Loucy (cell line): ENCODE measurements around the gene KLF13.

ENCODE experiments used
- H2AFZ ChIP-seq: fragments of 200-600 bp; sonication (generic); 2 replicates; pipeline ENCODE4 v1.6.0; 2016; ENCODE audit warnings: antibody characterized with exemption, mild to moderate bottlenecking, low read length, moderate library complexity
- H3F3A ChIP-seq: fragments of 200-600 bp; 2 replicates; pipeline ENCODE4 v1.6.0; 2016; ENCODE audit warnings: antibody characterized with exemption, low read depth, mild to moderate bottlenecking
- H3K27me3 ChIP-seq: fragments of 200-600 bp; sonication (generic); 2 replicates; pipeline ENCODE4 v1.6.1; 2014; ENCODE audit warnings: low read length, mild to moderate bottlenecking; ENCODE audit not compliant: insufficient read depth, poor library complexity, severe bottlenecking
- H3K36me3 ChIP-seq: fragments of 200-600 bp; sonication (generic); 2 replicates; pipeline ENCODE4 v1.6.1; 2016; ENCODE audit warnings: low read length; ENCODE audit not compliant: insufficient read depth
- H3K4me1 ChIP-seq: fragments of 200-600 bp; sonication (generic); 2 replicates; pipeline ENCODE4 v1.5.1; 2014; ENCODE audit warnings: low read length, mild to moderate bottlenecking; ENCODE audit not compliant: insufficient read depth, poor library complexity, severe bottlenecking
- H3K4me2 ChIP-seq: fragments of 200-600 bp; sonication (generic); 2 replicates; pipeline ENCODE4 v1.6.0; 2014; ENCODE audit warnings: antibody characterized with exemption, low read length, low read depth, mild to moderate bottlenecking; ENCODE audit not compliant: poor library complexity, severe bottlenecking
- H3K4me3 ChIP-seq: fragments of 200-600 bp; sonication (generic); 2 replicates; pipeline ENCODE4 v1.5.1; 2014; ENCODE audit warnings: low read length, mild to moderate bottlenecking, mixed read lengths; ENCODE audit not compliant: poor library complexity, severe bottlenecking
- H3K79me2 ChIP-seq: fragments of 200-600 bp; sonication (generic); 2 replicates; pipeline ENCODE4 v1.6.1; 2014; ENCODE audit warnings: low read length; ENCODE audit not compliant: insufficient read depth
- H3K9ac ChIP-seq: fragments of 200-600 bp; sonication (generic); 2 replicates; pipeline ENCODE4 v1.6.0; 2014; ENCODE audit warnings: mild to moderate bottlenecking, low read depth, low read length, moderate library complexity; ENCODE audit not compliant: poor library complexity, severe bottlenecking
- H3K9me2 ChIP-seq: fragments of 200-600 bp; sonication (generic); replicated peaks from 2 replicates; pipeline ENCODE4 v1.6.1; 2016; ENCODE audit warnings: low read depth, low read length, mixed read lengths
- H3K9me3 ChIP-seq: fragments of 200-600 bp; sonication (generic); 2 replicates; pipeline ENCODE4 v1.6.1; 2014; ENCODE audit warnings: mild to moderate bottlenecking, antibody characterized with exemption, low read length, low read depth; ENCODE audit not compliant: insufficient read depth
- H4K20me1 ChIP-seq: fragments of 200-600 bp; sonication (generic); 2 replicates; pipeline ENCODE4 v1.6.0; 2014; ENCODE audit warnings: antibody characterized with exemption, low read length, mild to moderate bottlenecking; ENCODE audit not compliant: insufficient read depth, poor library complexity, severe bottlenecking
- CTCF ChIP-seq: fragments of 200-600 bp; sonication (generic); conservative IDR thresholded peaks from 2 replicates; pipeline ENCODE4 v1.5.1; 2014; ENCODE audit warnings: mild to moderate bottlenecking, antibody characterized with exemption, low read length
- EZH2phosphoT487 ChIP-seq: fragments of 200-600 bp; IDR thresholded peaks from 2 replicates; pipeline ENCODE4 v1.6.1; 2018; ENCODE audit warnings: antibody characterized with exemption, mild to moderate bottlenecking, moderate library complexity, borderline replicate concordance

KLF13 gene

GRCh38 chr15:31296646-31297574, 29.7 kb upstream of the KLF13 start:
- TF ChIP-seq CTCF, result no peak
- no peak for TF ChIP-seq EZH2phosphoT487
- Histone ChIP-seq H2AFZ (no peak overlapping the region), H3K9me3 (no peaks in the 10 kb centered on the region), H3F3A (no peaks in the 10 kb centered on the region), H3K36me3 (no peaks in the 10 kb centered on the region), H3K79me2 (no peaks in the 10 kb centered on the region), H3K4me2 (no peak overlapping the region), H3K9ac (no peak overlapping the region), H3K4me3 (no peak overlapping the region), H4K20me1 (no peaks in the 10 kb centered on the region), H3K9me2 (no peaks in the 10 kb centered on the region), H3K27me3 (no peaks in the 10 kb centered on the region), H3K4me1 (peaks cover 20% of the 10 kb centered on the region)

GRCh38 chr15:31297575-31298456, 28.8 kb upstream of the KLF13 start:
- no peaks in the 10 kb centered on the region for H3K9me3 ChIP-seq
- H3F3A ChIP-seq, result no peaks in the 10 kb centered on the region
- no peak overlapping the region for H3K4me2 ChIP-seq
- H3K4me3 ChIP-seq, result no peak overlapping the region
- no peaks in the 10 kb centered on the region for H3K36me3 ChIP-seq
- H3K9me2 ChIP-seq, result no peaks in the 10 kb centered on the region
- no peaks in the 10 kb centered on the region for H3K27me3 ChIP-seq
- no peaks in the 10 kb centered on the region for H3K79me2 ChIP-seq
- TF ChIP-seq EZH2phosphoT487, result no peak
- TF ChIP-seq CTCF, result no peak
- no peaks in the 10 kb centered on the region for H4K20me1 ChIP-seq
- H3K9ac ChIP-seq, result no peak overlapping the region
- H3K4me1 ChIP-seq, result peaks cover 23% of the 10 kb centered on the region
- H2AFZ ChIP-seq, result no peak overlapping the region

GRCh38 chr15:31298707-31299172, 27.9 kb upstream of the KLF13 start:
- H3K9me3 ChIP-seq, result no peaks in the 10 kb centered on the region
- H3K27me3 ChIP-seq, result no peaks in the 10 kb centered on the region
- H3K4me3 ChIP-seq, result no peak overlapping the region
- H3K9me2 ChIP-seq, result no peaks in the 10 kb centered on the region
- H3K36me3 ChIP-seq, result no peaks in the 10 kb centered on the region
- no peak overlapping the region for H3K4me2 ChIP-seq
- H3K9ac ChIP-seq, result no peak overlapping the region
- H3K4me1 ChIP-seq, result peaks cover 23% of the 10 kb centered on the region
- no peaks in the 10 kb centered on the region for H3F3A ChIP-seq
- H2AFZ ChIP-seq, result no peak overlapping the region
- H4K20me1 ChIP-seq, result no peaks in the 10 kb centered on the region
- H3K79me2 ChIP-seq, result no peaks in the 10 kb centered on the region
- TF ChIP-seq CTCF (no peak), EZH2phosphoT487 (no peak)
